Medulla oblongata (tissue), 1 donor: ENCODE measurements around the gene SPSB4.
"Not testable (repeated sequence)": the region's sequence is repeated elsewhere in the genome, so short reads cannot be mapped to it uniquely, and the experiment has no call there.

ENCODE experiments used
- DNase-seq: peaks from one replicate; pipeline ENCODE4 v3.0.0-alpha.2; 2015; ENCODE audit errors: extremely low spot score

The SPSB4 gene

DNA sequence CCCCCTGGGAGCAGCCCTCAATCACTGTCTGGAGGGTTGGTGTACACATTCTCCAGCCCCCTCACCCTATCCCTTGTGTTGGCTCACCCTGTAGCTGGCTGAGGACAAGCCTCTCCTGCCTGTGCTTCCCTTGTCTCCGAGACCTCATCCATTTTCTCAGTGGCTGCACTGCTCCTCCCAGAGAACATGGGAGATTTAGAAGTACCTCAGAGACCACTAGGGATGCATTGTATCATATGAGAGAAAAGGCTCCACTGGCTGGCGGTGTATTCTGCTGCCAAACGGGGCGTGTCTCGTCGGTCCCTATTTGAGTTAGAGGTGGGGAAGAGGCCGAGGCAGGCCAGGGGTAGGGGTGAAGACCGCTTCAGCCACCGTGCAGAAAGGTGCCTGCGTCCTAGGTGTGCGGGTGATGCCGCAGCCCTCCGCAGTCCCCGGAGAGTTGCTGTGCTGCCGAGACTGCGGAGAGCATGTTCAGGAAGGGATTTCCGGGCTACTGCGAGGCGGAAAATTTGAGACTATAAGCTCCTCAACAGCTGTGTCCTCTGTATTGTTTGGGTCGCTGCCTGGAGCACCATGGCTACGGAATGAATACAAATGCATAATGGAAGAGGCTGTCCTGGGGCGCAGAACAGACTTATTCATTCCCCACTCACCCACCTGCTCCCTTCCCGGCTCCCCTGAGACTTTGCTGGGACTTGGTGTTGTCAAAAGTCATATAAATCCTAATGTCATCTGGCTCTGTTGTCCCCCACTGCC is 43.8 kb downstream of the SPSB4 start:
- DNase-seq, result peak; percentile 19

GRCh38 chr3:141095546-141095937 is 44.4 kb downstream of the SPSB4 start:
- DNase-seq, result no peak

GRCh38 chr3:141096164-141096563 is 45.0 kb downstream of the SPSB4 start:
- no peak for DNase-seq

- DNase-seq, result no peak
These were observed 45.8 kb downstream of the SPSB4 start for GRCh38 chr3:141096981-141097380.

DNA sequence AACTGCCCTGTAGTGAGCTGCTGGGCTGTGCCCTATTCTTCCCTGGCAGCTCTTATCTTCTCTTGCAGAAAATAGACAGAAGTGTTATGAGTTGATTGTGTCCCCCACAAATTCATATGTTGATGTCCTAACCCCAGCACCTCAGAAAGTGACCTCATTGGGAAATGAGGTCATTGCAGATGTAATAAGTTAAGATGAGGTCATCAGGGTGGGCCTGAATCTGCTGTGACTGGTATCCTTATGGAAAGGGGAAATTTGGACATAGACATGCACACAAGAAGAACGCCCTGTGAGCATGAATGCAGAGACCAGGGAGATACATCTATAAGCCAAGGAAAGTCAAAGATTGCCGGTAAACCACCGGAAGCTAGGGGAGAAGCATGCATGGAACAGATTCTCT is 49.0 kb downstream of the SPSB4 start:
- DNase-seq, result no peak

- no peak for DNase-seq
These were observed 49.6 kb downstream of the SPSB4 start for GRCh38 chr3:141100531-141101320.

DNA sequence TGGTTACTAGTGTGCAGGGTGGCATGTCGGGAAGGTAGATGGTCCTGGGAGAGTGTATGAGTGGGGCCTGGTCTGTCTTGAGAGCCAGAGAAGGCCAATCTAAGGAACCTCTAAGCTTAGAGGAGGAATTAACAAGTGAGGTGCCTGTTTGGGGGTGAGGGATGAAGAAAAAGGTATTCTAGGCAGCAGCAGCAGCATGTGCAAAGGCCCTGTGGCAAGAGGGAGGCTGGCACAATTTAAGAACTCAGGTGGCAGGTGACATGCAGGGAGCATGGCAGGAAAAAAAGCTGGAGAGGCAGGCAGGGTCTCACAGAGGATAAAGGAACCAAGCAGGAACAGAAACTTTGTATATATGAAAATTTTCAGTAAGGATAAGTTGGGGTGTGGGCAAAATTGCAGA is 51.2 kb downstream of the SPSB4 start:
- no peak for DNase-seq

DNA sequence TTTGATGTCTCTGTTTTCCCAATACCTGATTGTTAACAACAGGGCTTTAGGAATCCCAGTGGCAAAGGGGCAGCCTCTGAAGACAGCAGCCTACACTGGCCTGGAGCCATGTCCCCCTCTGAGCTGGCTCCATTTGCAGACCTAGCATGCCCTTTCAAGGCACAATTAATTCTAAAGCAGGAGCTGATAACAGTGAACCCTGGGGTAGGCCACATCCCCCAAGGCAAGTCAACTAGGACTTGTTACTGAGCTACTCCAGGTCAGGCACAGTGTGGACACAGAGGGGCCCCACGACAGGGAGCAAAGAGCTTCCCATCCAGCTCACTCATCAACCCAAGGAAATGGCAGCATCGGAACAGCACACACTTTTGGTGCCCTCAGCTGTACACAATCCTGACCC is 51.9 kb downstream of the SPSB4 start:
- DNase-seq, result no peak

DNA sequence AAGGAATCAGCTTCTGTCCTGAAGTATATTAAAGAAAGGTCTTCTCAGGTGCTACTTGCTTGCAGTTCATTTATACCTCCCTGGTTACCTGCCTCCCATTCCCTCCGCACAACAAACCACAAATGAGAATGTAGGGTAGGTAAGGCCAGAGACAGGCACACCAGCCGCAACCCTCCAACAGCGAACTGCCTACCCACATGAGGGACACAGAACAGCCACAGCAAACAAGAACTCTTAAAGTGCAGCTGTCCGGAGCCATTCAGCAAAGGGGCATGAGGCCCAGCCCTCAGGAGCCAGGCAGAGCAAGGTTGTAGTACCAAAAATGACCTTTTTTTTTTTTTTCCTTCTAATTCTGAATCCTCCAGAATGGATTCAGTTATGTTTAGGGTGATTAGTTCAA is 52.4 kb downstream of the SPSB4 start:
- DNase-seq, result no peak

DNA sequence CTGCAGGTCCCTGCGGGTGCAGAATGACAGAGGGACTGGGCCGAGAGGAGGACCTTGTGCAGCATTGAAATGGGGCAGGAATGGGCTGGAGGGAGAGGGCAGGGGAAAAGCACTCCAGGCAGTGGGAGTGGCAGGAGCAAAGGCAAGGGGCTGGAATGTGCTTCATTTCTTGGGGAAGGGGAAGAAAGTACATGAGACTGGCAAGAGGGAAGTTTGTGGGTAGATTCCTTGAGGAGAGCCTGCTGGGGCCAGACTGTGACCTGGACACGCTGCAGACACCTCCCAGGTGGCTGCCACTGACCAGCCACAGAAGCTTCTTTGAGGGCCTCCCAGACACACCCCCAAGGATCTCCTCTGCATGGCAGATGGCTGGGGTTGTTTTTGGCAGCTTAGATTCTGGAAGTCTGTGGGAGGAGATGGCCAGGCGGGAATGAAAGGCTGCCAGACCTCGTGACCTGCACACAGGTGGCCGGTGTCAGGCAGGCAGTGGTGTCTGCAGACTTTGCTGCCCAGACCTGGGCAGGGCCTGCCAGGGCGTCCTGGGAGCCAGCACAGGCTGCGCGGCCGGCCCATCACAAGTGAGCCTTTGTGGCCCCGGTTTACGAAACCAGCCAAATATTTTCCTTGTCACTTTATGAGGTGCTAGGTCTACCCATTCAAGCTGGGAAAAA is 53.1 kb downstream of the SPSB4 start:
- no peak for DNase-seq

GRCh38 chr3:141105828-141106628 is 54.9 kb downstream of the SPSB4 start:
- DNase-seq, result peak; percentile 90

DNA sequence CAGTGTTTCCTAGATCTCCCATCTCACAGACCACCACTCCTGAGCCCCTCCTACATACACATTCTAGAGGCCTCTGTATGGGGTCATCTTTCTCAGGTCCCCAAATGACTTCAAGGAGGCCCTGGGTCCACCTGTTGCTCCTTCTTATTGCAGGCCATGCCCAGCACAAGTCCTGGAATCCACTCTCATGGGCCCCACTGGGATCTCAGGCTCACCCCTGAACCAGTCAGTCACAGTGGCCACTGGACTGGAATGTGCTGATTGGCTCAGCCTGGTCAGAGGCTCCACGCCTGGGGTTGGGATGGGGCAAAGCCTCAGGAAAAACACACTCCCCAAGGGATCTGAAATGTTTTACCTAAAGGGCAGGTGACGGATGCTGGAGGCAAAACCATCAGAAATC is 55.7 kb downstream of the SPSB4 start:
- DNase-seq, result no peak

GRCh38 chr3:141108039-141108438 is 56.9 kb downstream of the SPSB4 start:
- DNase-seq, result no peak

DNA sequence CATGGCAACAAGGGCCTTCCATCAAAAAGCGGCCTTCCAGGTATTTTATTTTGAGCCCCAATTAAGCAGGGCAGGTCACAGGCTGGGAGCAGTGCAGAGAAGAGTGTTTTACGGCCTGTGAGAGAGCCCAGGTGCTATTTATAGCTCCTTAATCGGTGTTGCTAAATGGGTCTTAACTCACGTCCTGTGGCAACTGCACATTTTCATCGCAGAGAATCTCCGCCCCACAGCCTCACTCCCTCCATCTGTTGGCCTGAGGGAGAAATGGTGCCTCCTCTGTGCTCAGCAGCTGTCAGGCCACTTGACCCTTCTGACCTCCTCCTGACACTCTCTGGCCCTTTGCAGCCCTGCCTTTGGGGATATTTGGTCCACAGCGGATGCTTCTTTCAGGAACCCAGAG is 58.6 kb downstream of the SPSB4 start:
- DNase-seq, result no peak

DNA sequence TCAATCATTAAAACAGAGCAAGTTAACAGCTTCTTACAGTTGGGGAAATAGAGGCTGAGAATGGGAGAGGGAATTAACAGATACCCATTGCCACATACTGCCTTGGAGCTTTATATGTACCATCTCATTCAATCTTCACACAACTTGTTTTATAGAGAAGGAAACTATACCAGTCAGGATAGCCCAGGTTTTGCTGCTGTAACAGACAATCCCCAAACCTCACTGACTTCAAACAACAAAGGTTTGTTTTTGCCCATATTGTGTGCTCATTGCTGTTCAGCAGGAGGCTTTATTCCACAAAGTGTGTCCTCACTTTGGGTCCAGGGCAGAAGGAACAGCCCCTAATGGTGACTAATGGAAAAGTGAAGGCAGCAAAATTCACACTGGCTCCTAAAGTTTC is 59.2 kb downstream of the SPSB4 start:
- DNase-seq, result no peak

DNA sequence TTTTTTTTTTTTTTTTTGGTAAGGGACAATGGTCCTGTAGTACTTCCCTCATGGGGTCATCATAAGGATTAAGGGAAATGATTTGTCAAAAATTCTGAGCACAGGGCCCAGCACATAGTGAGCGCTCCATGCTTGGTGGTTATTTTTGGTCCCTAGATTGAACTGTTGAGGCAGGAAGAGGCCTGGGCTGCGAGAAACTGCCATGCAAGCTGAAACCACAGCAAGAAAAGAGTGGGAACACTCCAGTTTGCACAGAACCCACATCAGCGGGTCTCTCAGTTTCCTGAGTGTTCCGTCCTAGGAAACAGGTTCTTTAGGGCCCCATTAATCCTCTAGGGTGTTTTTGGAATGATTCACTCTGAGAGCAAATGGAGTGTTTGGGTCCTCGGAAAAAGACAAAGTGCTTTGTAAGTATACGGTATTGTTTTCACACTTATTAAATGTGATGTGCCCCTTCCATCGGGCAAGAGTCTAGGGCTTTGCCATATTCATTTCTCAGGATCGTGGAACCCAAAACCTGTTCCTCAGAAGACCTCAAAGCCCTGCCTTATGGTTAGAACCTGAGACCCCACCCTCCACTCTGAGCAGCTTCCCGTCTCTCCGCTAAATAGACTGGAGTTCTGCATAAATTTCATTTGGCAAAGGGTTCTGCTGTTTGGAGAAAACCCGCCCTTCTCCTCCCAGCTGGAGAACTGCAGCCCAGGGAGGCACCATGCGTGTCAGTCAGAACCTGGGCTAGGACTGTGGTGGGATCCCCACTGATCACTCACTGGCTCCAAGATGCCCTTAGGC is 60.4 kb downstream of the SPSB4 start:
- DNase-seq, result no peak

GRCh38 chr3:141112686-141113297 is 61.6 kb downstream of the SPSB4 start:
- DNase-seq, result no peak

DNA sequence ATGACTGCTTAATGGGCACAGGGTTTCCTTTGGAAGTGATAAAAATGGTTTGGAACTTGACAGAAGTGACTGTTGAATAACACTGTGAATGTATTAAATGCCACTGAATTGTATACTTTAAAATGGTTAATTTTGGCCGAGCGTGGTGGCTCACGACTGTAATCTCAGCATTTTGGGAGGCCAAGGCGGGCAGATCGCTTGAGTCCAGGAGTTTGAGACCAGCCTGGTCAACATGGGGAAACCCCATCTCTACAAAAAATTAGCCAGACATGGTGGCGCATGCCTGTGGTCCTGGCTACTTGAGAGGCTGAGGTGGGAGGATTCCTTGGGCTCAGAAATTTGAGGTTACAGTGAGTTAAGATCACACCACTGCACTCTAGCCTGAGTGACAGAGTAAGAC is 62.5 kb downstream of the SPSB4 start:
- not testable (repeated sequence) for DNase-seq

DNA sequence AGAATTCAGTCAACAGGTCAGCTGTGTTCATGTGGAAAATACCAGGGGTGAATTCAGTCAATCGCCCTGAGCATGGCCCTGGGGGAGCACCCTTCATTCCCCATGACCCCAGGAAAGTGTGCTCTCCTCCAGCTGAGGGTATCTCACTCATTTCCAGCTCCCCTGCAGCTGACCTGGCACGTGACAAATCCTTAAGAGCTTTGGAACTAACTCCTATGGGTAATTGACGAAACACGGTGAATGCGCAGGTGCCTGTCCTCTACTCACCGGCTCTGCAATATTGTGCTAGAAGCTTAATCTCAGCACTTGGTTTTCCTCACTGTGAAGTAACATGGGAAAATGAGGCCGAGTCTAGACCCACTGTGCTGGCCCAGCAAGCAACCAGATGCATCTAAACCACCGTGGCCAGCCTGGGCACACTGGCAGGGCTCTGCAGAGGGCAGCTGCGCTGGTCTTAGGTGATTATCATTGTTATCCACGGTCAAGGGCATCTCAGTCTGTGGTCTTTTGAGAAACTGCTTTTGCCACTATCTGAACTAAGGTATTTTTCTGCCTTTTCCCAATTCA is 63.1 kb downstream of the SPSB4 start:
- no peak for DNase-seq

GRCh38 chr3:141114816-141115460 is 63.8 kb downstream of the SPSB4 start:
- DNase-seq, result no peak
